GM12891 (cell line): ENCODE data around the gene FAM241B.

ENCODE experiments used
- DNase-seq: peaks from one replicate; pipeline ENCODE4 v3.0.0; 2011; ENCODE audit warnings: low spot score; ENCODE audit not compliant: insufficient read length
- FAIRE-seq: peaks from 2 replicates; lab custom pipeline; 2011; peaks lifted over from hg19 to GRCh38; lab: Jason Lieb, UNC
- PAX5 ChIP-seq: IDR thresholded peaks from 2 replicates; pipeline ENCODE4 v1.6.1; 2011; ENCODE audit warnings: low read length, moderate library complexity, mild to moderate bottlenecking; ENCODE audit not compliant: insufficient read depth, severe bottlenecking
- POLR2A ChIP-seq: IDR thresholded peaks from 2 replicates; pipeline ENCODE4 v1.6.1; 2011; ENCODE audit warnings: low read depth, low read length, control low read depth
- POLR2AphosphoS5 ChIP-seq: IDR thresholded peaks from 2 replicates; pipeline ENCODE4 v1.6.1; 2011; ENCODE audit warnings: low read depth, low read length, control low read depth
- POU2F2 ChIP-seq: IDR thresholded peaks from 2 replicates; pipeline ENCODE4 v1.6.1; 2011; ENCODE audit warnings: low read depth, mild to moderate bottlenecking, control low read depth, low read length, moderate library complexity
- SPI1 ChIP-seq: IDR thresholded peaks from 2 replicates; pipeline ENCODE4 v1.6.1; 2011; ENCODE audit warnings: low read depth, low read length, control low read depth
- TAF1 ChIP-seq: IDR thresholded peaks from 2 replicates; pipeline ENCODE4 v1.6.1; 2011; ENCODE audit warnings: low read depth, low read length, control low read depth

The FAM241B gene

GRCh38 chr10:69641261-69641980, 11.4 kb downstream of the FAM241B start:
- TF ChIP-seq POLR2AphosphoS5 = no peak
- no peak for TF ChIP-seq SPI1
- no peak for TF ChIP-seq POU2F2
- TF ChIP-seq POLR2A = no peak
- no peak for TF ChIP-seq PAX5
- FAIRE-seq (no peak), DNase-seq (no peak)

- DNase-seq = no peak
- FAIRE-seq = no peak
- TF ChIP-seq SPI1 = no peak
- no peak for TF ChIP-seq TAF1
- no peak for TF ChIP-seq POU2F2
- no peak for TF ChIP-seq PAX5
- TF ChIP-seq POLR2A = no peak
- no peak for TF ChIP-seq POLR2AphosphoS5
Observed at GRCh38 chr10:69642747-69643146, 12.7 kb downstream of the FAM241B start.

- no peak for FAIRE-seq
- no peak for DNase-seq
- TF ChIP-seq POLR2A (no peak), PAX5 (no peak), SPI1 (no peak), POU2F2 (no peak), TAF1 (no peak), POLR2AphosphoS5 (no peak)
Observed at GRCh38 chr10:69643779-69644657, 14.0 kb downstream of the FAM241B start.

- peak; percentile 28 for FAIRE-seq
- peak; percentile 75 for DNase-seq
- TF ChIP-seq SPI1 = no peak
- TF ChIP-seq POLR2A = no peak
- TF ChIP-seq TAF1 = no peak
- TF ChIP-seq POU2F2 = no peak
- TF ChIP-seq PAX5 = no peak
- no peak for TF ChIP-seq POLR2AphosphoS5
Observed at GRCh38 chr10:69644658-69645295, 14.7 kb downstream of the FAM241B start.

- no peak for TF ChIP-seq SPI1
- DNase-seq (no peak), FAIRE-seq (no peak)
Observed at GRCh38 chr10:69645296-69646184, 15.5 kb downstream of the FAM241B start.

- TF ChIP-seq POLR2A (no peak), POU2F2 (no peak), POLR2AphosphoS5 (no peak), PAX5 (no peak), TAF1 (no peak), SPI1 (no peak)
- no peak for DNase-seq
- no peak for FAIRE-seq
Observed at GRCh38 chr10:69646185-69647060, 16.4 kb downstream of the FAM241B start.

GRCh38 chr10:69647126-69647525, 17.1 kb downstream of the FAM241B start:
- FAIRE-seq = no peak
- TF ChIP-seq SPI1 = no peak
- TF ChIP-seq POLR2A = no peak
- no peak for TF ChIP-seq PAX5
- no peak for TF ChIP-seq POLR2AphosphoS5
- TF ChIP-seq TAF1 = no peak
- no peak for TF ChIP-seq POU2F2
- no peak for DNase-seq

- DNase-seq (no peak), FAIRE-seq (no peak)
- TF ChIP-seq POU2F2 (no peak), PAX5 (no peak), POLR2AphosphoS5 (no peak), SPI1 (no peak), POLR2A (no peak), TAF1 (no peak)
Observed at GRCh38 chr10:69647819-69648218, 17.8 kb downstream of the FAM241B start.
